GM19467 (cell line): ENCODE results near the gene FAM124A.
A peak's percentile ranks its signal among the peaks of the same experiment; 100 is the strongest.

Source experiments
- ATAC-seq: cut with Tn5 transposase; IDR thresholded peaks from one replicate; pipeline ENCODE4 v1.9.1; 2021; ENCODE audit warnings: mild to moderate bottlenecking, moderate library complexity; ENCODE audit not compliant: unreplicated experiment

FAM124A gene

GRCh38 chr13:51222037-51222685 is at the start of gene FAM124A:
TSS of gene FAM124A (plus strand) at chr13:51222398. CDS start at chr13:51222502, 104 bp downstream.
- peak; percentile 59 for ATAC-seq

GRCh38 chr13:51175021-51175420 is 47.2 kb upstream of the FAM124A start:
- no peak for ATAC-seq

GRCh38 chr13:51175639-51176038 is 46.6 kb upstream of the FAM124A start:
- no peak for ATAC-seq

- no peak for ATAC-seq
These were observed 45.0 kb upstream of the FAM124A start for GRCh38 chr13:51177188-51177587.

- no peak for ATAC-seq
These were observed 43.6 kb upstream of the FAM124A start for GRCh38 chr13:51178456-51179074.

- ATAC-seq = no peak
These were observed 42.7 kb upstream of the FAM124A start for GRCh38 chr13:51179432-51179971.

GRCh38 chr13:51180853-51181511 is 41.2 kb upstream of the FAM124A start:
- ATAC-seq = no peak

- ATAC-seq = no peak
These were observed 40.3 kb upstream of the FAM124A start for GRCh38 chr13:51181786-51182383.

- no peak for ATAC-seq
These were observed 30.5 kb upstream of the FAM124A start for GRCh38 chr13:51191743-51192142.

GRCh38 chr13:51192348-51192747 is 29.9 kb upstream of the FAM124A start:
- ATAC-seq = no peak

GRCh38 chr13:51193387-51193786 is 28.8 kb upstream of the FAM124A start:
- ATAC-seq = no peak

GRCh38 chr13:51194942-51195341 is 27.3 kb upstream of the FAM124A start:
- ATAC-seq = no peak

GRCh38 chr13:51201886-51202285 is 20.3 kb upstream of the FAM124A start:
- ATAC-seq = no peak

GRCh38 chr13:51202477-51203046 is 19.6 kb upstream of the FAM124A start:
- no peak for ATAC-seq

- ATAC-seq = no peak
These were observed 15.6 kb upstream of the FAM124A start for GRCh38 chr13:51206584-51206983.

- ATAC-seq = no peak
These were observed 14.3 kb upstream of the FAM124A start for GRCh38 chr13:51207881-51208280.

- ATAC-seq = no peak
These were observed 13.5 kb upstream of the FAM124A start for GRCh38 chr13:51208716-51209115.

GRCh38 chr13:51211910-51212309 is 10.3 kb upstream of the FAM124A start:
- ATAC-seq = no peak

- ATAC-seq = no peak
These were observed 9.4 kb upstream of the FAM124A start for GRCh38 chr13:51212758-51213157.

GRCh38 chr13:51213173-51213728 is 8.9 kb upstream of the FAM124A start:
- no peak for ATAC-seq

GRCh38 chr13:51218626-51219025 is 3.6 kb upstream of the FAM124A start:
- ATAC-seq = no peak
